Measurements from ENCODE around the gene HRH2.

The HRH2 gene

GRCh38 chr5:175657593-175658271 lies at the start of gene HRH2:
HRH2 (plus strand) TSS chr5:175658071; CDS start chr5:175683234, 25,163 bp downstream.
- TF ChIP-seq GATA3 (IDR thresholded peaks at IDR 0.05; ENCODE audit: low read depth, low read length) (no peak), GATA2 (IDR thresholded peaks at IDR 0.05; ENCODE audit: low read depth, low read length) (no peak)

- no peak for TF ChIP-seq GATA3 (IDR thresholded peaks at IDR 0.05; ENCODE audit: low read depth, low read length)
- no peak for TF ChIP-seq GATA2 (IDR thresholded peaks at IDR 0.05; ENCODE audit: low read depth, low read length)
Measured at GRCh38 chr5:175609526-175609925, 48.3 kb upstream of the HRH2 start.

GRCh38 chr5:175610381-175610780 lies 47.5 kb upstream of the HRH2 start:
- no peak for TF ChIP-seq GATA3 (IDR thresholded peaks at IDR 0.05; ENCODE audit: low read depth, low read length)
- no peak for TF ChIP-seq GATA2 (IDR thresholded peaks at IDR 0.05; ENCODE audit: low read depth, low read length)

GRCh38 chr5:175610898-175611297 lies 47.0 kb upstream of the HRH2 start:
- TF ChIP-seq GATA3 (IDR thresholded peaks at IDR 0.05; ENCODE audit: low read depth, low read length), result no peak
- TF ChIP-seq GATA2 (IDR thresholded peaks at IDR 0.05; ENCODE audit: low read depth, low read length), result no peak

- TF ChIP-seq GATA3 (IDR thresholded peaks at IDR 0.05; ENCODE audit: low read depth, low read length) (no peak), GATA2 (IDR thresholded peaks at IDR 0.05; ENCODE audit: low read depth, low read length) (no peak)
Measured at GRCh38 chr5:175614223-175614815, 43.6 kb upstream of the HRH2 start.

- no peak for TF ChIP-seq GATA2 (IDR thresholded peaks at IDR 0.05; ENCODE audit: low read depth, low read length)
- TF ChIP-seq GATA3 (IDR thresholded peaks at IDR 0.05; ENCODE audit: low read depth, low read length), result no peak
Measured at GRCh38 chr5:175614861-175615260, 43.0 kb upstream of the HRH2 start.

GRCh38 chr5:175616083-175616482 lies 41.8 kb upstream of the HRH2 start:
- no peak for TF ChIP-seq GATA3 (IDR thresholded peaks at IDR 0.05; ENCODE audit: low read depth, low read length)
- no peak for TF ChIP-seq GATA2 (IDR thresholded peaks at IDR 0.05; ENCODE audit: low read depth, low read length)

- no peak for TF ChIP-seq GATA3 (IDR thresholded peaks at IDR 0.05; ENCODE audit: low read depth, low read length)
- no peak for TF ChIP-seq GATA2 (IDR thresholded peaks at IDR 0.05; ENCODE audit: low read depth, low read length)
Measured at GRCh38 chr5:175617447-175617846, 40.4 kb upstream of the HRH2 start.

GRCh38 chr5:175620527-175620926 lies 37.3 kb upstream of the HRH2 start:
- no peak for TF ChIP-seq GATA3 (IDR thresholded peaks at IDR 0.05; ENCODE audit: low read depth, low read length)
- TF ChIP-seq GATA2 (IDR thresholded peaks at IDR 0.05; ENCODE audit: low read depth, low read length), result no peak

GRCh38 chr5:175621971-175622370 lies 35.9 kb upstream of the HRH2 start:
- no peak for TF ChIP-seq GATA2 (IDR thresholded peaks at IDR 0.05; ENCODE audit: low read depth, low read length)
- TF ChIP-seq GATA3 (IDR thresholded peaks at IDR 0.05; ENCODE audit: low read depth, low read length), result no peak

GRCh38 chr5:175623088-175623487 lies 34.8 kb upstream of the HRH2 start:
- no peak for TF ChIP-seq GATA2 (IDR thresholded peaks at IDR 0.05; ENCODE audit: low read depth, low read length)
- TF ChIP-seq GATA3 (IDR thresholded peaks at IDR 0.05; ENCODE audit: low read depth, low read length), result no peak

- TF ChIP-seq GATA3 (IDR thresholded peaks at IDR 0.05; ENCODE audit: low read depth, low read length) (no peak), GATA2 (IDR thresholded peaks at IDR 0.05; ENCODE audit: low read depth, low read length) (no peak)
Measured at GRCh38 chr5:175624316-175624715, 33.6 kb upstream of the HRH2 start.

- TF ChIP-seq GATA2 (IDR thresholded peaks at IDR 0.05; ENCODE audit: low read depth, low read length), result no peak
- no peak for TF ChIP-seq GATA3 (IDR thresholded peaks at IDR 0.05; ENCODE audit: low read depth, low read length)
Measured at GRCh38 chr5:175627005-175627404, 30.9 kb upstream of the HRH2 start.

- TF ChIP-seq GATA3 (IDR thresholded peaks at IDR 0.05; ENCODE audit: low read depth, low read length), result no peak
- TF ChIP-seq GATA2 (IDR thresholded peaks at IDR 0.05; ENCODE audit: low read depth, low read length), result no peak
Measured at GRCh38 chr5:175627739-175628138, 30.1 kb upstream of the HRH2 start.

GRCh38 chr5:175628668-175629067 lies 29.2 kb upstream of the HRH2 start:
- TF ChIP-seq GATA2 (IDR thresholded peaks at IDR 0.05; ENCODE audit: low read depth, low read length) (no peak), GATA3 (IDR thresholded peaks at IDR 0.05; ENCODE audit: low read depth, low read length) (no peak)
